ENCODE data around the gene PEX10.

DNA sequence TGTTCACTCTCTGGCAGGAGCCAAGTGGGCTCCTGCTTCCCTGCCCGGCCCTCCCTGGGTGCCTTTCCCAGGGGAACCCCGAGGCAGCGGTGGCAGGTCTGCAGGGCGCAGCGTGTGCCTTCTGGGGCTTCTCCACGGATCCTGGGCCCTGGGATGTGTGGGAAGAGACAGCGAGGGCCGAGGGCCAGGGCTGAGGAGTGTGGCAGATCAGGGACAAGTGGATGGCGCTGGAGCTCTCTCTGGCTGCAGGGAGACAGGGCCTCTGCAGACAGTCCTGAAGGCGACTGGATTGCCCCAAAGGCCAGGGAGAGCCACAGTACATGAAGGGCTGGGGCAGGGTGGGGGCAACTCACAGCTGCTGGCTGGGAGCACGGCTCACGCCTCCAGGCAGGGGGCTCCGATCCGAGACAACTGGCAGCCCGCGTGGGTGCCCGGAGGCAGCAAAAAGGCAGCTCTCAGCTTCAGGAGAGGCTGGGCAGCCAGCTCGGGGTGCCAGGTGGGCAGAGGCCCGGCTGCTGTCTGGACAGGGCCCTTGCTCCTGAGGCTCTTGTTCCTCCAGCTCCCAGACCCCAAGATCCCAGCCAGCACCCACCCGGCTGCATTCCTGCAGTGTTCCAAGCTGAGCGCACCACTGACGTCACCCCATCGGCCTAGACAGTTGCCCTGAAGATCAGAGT lies 37.0 kb downstream of the PEX10 start:
- no peak for TF ChIP-seq TAF1 (IDR thresholded peaks at IDR 0.05; ENCODE audit: low read depth, low read length)
- TF ChIP-seq, protein P1, sequence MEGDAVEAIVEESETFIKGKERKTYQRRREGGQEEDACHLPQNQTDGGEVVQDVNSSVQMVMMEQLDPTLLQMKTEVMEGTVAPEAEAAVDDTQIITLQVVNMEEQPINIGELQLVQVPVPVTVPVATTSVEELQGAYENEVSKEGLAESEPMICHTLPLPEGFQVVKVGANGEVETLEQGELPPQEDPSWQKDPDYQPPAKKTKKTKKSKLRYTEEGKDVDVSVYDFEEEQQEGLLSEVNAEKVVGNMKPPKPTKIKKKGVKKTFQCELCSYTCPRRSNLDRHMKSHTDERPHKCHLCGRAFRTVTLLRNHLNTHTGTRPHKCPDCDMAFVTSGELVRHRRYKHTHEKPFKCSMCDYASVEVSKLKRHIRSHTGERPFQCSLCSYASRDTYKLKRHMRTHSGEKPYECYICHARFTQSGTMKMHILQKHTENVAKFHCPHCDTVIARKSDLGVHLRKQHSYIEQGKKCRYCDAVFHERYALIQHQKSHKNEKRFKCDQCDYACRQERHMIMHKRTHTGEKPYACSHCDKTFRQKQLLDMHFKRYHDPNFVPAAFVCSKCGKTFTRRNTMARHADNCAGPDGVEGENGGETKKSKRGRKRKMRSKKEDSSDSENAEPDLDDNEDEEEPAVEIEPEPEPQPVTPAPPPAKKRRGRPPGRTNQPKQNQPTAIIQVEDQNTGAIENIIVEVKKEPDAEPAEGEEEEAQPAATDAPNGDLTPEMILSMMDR (IDR thresholded peaks at IDR 0.05; ENCODE audit: control extremely low read depth in 1 of 3, insufficient read depth in 1 of 3, low read depth in 1 of 3, low read length in 3 of 3): no peak
- TF ChIP-seq, protein P2, sequence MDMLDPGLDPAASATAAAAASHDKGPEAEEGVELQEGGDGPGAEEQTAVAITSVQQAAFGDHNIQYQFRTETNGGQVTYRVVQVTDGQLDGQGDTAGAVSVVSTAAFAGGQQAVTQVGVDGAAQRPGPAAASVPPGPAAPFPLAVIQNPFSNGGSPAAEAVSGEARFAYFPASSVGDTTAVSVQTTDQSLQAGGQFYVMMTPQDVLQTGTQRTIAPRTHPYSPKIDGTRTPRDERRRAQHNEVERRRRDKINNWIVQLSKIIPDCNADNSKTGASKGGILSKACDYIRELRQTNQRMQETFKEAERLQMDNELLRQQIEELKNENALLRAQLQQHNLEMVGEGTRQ (IDR thresholded peaks at IDR 0.05; ENCODE audit: low read length): no peak
- TF ChIP-seq RFX5 (IDR thresholded peaks at IDR 0.05; ENCODE audit: borderline replicate concordance, low read depth, low read length): no peak
- no peak for TF ChIP-seq BRCA1 (IDR thresholded peaks at IDR 0.05; ENCODE audit: low read depth, low read length)

Data from H1 (cell line).